HEK293T (cell line): Measurements from ENCODE around the gene PHF11.

Experiments
- ARNT ChIP-seq: fragments of 450-650 bp; IDR thresholded peaks from 2 replicates; pipeline ENCODE4 v1.6.1; 2017; ENCODE audit warnings: mild to moderate bottlenecking
- BHLHE40 ChIP-seq: fragments of 450-650 bp; IDR thresholded peaks from 2 replicates; pipeline ENCODE4 v1.6.1; 2016; ENCODE audit warnings: mild to moderate bottlenecking, moderate library complexity, borderline replicate concordance
- CTBP1 ChIP-seq: fragments of 450-650 bp; IDR thresholded peaks from 2 replicates; pipeline ENCODE4 v1.6.1; 2016; ENCODE audit warnings: borderline replicate concordance
- FOXA1 ChIP-seq: fragments of 450-650 bp; IDR thresholded peaks from 2 replicates; pipeline ENCODE4 v1.6.1; 2016; ENCODE audit warnings: mild to moderate bottlenecking
- FOXK2 ChIP-seq: fragments of 450-650 bp; IDR thresholded peaks from 2 replicates; pipeline ENCODE4 v1.6.1; 2016; ENCODE audit warnings: mild to moderate bottlenecking
- FOXM1 ChIP-seq: fragments of 450-650 bp; IDR thresholded peaks from 2 replicates; pipeline ENCODE4 v1.6.1; 2017; ENCODE audit warnings: mild to moderate bottlenecking, borderline replicate concordance
- HDGF ChIP-seq: fragments of 450-650 bp; IDR thresholded peaks from 2 replicates; pipeline ENCODE4 v1.6.1; 2017; ENCODE audit warnings: antibody characterized with exemption, borderline replicate concordance
- L3MBTL2 ChIP-seq: fragments of 450-650 bp; conservative IDR thresholded peaks from 2 replicates; pipeline ENCODE4 v1.6.1; 2016; ENCODE audit warnings: mild to moderate bottlenecking
- SUZ12 ChIP-seq: fragments of 450-650 bp; IDR thresholded peaks from 2 replicates; pipeline ENCODE4 v1.6.1; 2016; ENCODE audit warnings: mild to moderate bottlenecking
- ZNF384 ChIP-seq: fragments of 450-650 bp; IDR thresholded peaks from 2 replicates; pipeline ENCODE4 v1.6.1; 2016

DNA sequence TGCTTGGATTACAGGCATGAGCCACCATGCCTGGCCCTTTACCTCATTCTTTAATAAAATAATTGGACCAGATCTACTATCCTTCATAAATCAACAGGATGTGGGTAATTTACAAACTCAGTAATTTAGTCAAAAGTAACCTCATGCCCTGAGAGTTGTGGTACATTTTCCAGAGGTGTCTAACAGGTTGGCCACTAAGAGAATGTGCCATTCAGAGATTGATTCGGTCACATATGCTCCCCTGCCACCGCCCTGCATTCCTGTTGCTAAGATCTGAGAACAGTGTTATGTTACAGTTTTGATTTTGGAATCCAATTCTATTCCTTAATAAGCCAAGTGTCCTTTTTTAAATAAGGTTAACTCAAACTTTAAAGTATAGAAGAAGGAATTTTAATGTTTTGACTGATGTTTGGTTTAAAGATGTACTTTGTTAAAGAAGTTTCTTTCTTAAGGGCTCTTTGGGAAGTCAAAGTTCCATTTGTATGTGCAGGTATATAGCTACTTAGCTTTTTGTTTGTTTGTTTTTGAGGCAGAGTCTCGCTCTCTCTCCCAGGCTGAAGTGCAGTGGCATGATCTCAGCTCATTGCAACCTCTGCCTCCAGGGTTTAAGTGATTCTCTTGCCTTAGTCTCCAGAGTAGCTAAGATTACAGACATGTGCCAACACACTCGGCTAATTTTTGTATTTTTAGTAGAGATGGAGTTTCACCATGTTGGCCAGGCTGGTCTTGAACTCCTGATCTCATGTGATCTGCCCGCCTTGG lies 29.2 kb downstream of the PHF11 start:
- TF ChIP-seq FOXA1 (no peak), BHLHE40 (no peak), ZNF384 (no peak), HDGF (no peak), FOXK2 (no peak), FOXM1 (no peak), L3MBTL2 (no peak), SUZ12 (no peak), ARNT (no peak), CTBP1 (no peak)
